ENCODE results near the gene CAMK1.
A peak's percentile ranks its signal among the peaks of the same experiment; 100 is the strongest.

CAMK1 gene

DNA sequence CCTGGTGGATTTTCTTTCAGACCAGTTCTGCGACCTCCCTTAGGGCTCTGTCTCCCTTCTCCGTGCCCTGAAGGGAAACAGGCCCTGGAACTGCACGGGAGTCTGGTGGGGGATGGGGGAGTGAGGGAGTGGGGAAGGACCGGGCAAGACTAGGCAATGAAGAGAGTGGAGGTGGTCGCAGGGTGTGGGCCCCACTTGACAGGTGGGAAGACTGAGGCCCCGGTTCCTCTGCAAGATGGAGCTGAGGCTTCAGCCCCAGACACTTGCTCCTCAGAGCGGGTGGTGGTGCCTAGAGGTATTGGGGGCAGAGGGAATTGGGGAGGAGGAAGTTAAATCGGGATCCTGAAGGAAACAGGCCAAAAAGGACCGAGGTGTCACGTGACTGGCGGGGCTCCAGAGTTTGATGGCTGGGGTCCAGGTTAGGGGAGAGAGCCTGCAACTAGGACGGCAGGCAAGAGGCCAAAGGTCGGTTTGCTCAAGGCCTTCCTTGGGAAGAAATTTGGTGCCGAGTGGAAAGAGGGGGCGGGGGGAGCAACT lies 597 bp upstream of the CAMK1 start:
- DNase-seq, result no peak

- no peak for DNase-seq
Measured at GRCh38 chr3:9769012-9769411, 735 bp downstream of the CAMK1 start.

- DNase-seq, result no peak
Measured at GRCh38 chr3:9768141-9768775, 1.5 kb downstream of the CAMK1 start.

DNA sequence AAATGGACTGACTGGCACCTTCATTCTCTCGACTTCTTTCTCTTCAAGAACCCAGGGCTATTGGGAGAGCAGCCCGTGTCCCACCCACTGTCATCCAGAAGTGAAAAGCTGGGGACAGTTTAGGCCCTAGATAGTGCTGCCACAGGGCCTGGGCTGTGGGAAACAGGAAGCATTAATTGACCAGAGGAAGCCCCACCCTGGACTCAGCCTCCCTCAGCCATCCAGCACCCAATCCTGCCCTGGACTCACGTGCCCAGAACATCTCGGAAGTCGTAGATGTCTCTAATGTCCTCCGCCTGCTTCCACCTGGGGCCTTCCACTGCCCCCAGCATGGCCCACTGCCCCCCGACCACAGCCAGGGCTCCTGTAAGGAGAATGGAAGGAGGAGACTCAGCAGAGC lies 2.3 kb downstream of the CAMK1 start:
- no peak for DNase-seq

- DNase-seq, result no peak
Measured at GRCh38 chr3:9765865-9766264, 3.9 kb downstream of the CAMK1 start.

DNA sequence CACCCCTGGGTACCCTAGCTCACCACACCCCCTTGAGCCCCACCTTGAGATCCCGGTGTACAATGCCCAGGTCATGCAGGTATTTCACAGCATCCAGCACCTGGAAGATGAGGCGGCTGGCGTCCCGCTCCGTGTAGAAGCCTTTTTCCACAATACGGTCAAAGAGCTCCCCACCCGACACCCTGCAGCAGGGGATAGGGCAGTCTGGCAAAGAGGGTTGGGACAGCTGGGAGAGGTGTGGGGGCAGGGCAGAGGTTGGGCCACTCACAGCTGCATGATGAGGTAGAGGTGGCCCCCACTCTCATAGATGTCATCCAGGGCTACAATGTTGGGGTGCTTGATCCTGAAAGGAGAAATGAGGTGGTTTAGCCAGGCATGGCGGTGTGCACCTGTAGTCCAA lies 6.9 kb downstream of the CAMK1 start:
- DNase-seq, result no peak

DNA sequence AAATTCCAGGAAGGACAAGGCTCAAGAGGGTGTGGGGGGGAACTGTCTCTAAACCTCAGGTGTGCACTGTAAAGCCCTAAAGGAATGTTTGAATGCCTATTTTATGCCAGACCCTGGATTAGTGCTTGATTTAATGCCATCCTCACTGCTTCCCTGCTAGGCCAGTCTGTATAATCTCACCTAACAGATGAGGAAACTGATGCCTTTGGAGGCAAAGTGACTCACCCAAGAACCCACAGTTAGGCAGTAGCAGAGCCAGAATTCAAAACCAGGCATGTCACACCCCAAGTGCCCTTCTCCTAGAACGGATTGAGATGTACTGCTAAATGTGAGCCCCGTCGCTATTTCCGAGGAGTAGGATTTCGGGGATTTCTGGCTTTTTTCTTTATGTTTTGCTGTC lies 7.8 kb downstream of the CAMK1 start:
- DNase-seq, result no peak

DNA sequence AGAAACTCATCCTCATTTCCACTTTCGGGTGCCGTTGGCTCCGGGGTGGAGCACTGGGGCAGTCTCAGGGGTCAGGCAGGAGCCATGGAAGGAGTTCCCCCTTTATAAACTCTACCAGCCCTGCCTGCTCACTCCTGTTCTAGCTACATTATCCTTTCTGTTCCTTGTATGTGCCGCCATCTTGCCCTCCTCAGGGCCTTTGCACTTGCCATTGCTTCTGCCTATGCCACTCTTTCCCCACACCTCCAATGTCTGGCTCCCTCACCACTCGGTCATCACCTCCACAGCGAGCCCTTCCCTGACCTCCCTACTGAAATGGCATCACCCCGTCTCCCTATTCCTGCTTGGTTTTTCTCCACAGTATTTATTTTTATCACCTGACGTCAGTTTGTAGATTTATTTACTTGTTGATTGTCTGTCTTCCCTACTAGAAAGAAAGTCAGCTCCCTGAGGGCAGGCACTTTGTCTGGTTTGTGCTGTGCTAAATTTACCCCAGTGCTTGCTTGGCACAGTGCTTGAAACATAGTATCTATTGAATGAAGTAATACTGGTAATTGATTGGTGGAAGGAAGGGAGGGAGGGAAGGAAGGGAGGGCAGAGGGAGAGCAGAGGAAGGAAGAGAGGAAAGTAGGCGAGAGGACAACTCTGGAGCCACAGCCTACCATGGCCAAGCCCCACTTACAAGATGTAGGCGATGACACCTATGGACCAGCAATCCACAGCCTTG lies 8.8 kb downstream of the CAMK1 start:
- no peak for DNase-seq

DNA sequence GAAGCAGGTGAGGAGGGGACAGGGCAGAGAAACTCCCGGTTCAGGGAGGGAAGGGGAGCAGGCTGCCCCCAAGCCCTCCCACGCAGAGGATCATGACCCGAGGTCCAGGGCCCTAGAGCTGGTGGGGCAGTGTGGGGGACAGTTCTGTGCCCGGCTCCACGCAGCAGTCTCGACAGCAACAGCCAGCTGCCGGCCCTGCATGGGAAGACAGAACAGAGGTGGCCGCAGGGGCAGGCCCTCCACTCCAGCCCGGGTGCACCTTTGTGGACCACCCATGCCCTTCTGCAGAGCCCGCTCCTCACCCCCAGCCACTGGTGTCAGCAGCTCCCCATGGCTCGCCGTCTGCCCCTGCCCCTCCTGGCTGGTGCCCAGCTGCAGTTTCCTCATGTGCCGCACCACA lies 12.3 kb downstream of the CAMK1 start:
- no peak for DNase-seq

GRCh38 chr3:9754678-9755077 lies 15.1 kb downstream of the CAMK1 start:
- no peak for DNase-seq

- no peak for DNase-seq
Measured at GRCh38 chr3:9750556-9751411, 19.0 kb downstream of the CAMK1 start.

DNA sequence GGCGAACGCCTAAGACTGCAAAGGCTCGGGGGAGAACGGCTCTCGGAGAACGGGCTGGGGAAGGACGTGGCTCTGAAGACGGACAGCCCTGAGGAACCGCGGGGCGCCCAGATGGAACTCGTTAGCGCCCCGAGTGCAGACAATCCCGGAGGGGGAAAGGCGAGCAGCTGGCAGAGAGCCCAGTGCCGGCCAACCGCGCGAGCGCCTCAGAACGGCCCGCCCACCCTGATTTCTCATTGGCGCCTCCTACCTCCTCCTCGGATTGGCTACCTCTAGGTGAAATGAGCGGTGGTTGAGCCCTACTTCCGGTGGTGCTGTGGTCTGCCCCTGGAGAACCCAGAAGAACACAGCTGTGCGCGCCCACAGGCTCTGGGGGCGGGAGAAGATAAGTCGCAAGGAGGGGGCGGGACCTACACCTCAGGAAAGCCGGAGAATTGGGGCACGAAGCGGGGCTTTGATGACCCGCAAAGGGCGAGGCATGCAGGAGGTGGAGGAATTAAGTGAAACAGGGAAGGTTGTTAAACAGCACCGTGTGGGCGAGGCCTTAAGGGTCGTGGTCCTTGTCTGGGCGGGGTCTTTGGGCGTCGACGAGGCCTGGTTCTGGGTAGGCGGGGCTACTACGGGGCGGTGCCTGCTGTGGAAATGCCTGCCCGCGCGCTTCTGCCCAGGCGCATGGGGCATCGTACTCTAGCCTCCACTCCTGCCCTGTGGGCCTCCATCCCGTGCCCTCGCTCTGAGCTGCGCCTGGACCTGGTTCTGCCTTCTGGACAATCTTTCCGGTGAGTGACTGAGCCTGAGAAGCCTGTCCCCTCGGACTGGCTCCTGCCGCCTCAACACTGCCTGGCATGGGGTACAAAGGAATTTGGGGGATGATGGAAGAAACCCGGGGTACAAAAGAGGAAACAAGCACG lies 19.8 kb downstream of the CAMK1 start, which contains the start of gene OGG1:
TSS of gene OGG1 (plus strand) at position 308 of the 911 bp plus-strand sequence. CDS start at position 643, 335 bp downstream.
- peak; percentile 93 for DNase-seq

DNA sequence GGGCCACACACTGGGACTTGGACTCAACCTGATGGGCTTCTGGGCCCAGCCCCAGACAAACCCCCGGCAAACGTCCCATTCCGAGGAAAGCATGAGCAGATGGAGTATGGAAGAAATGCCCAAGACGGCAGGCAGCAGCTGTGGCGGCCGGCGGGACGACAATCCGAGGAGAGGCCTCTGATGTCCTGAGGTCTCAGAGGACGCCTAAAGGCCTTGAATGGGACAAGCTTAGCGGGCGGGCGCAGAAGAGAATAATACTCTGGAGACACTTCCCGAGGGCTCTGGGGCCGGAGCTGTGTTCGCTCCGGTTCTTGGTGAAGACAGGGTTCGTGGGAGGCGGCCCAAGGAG lies 20.5 kb downstream of the CAMK1 start:
- peak; percentile 35 for DNase-seq

GRCh38 chr3:9748031-9748430 lies 21.7 kb downstream of the CAMK1 start:
- DNase-seq, result no peak

GRCh38 chr3:9747267-9747666 lies 22.5 kb downstream of the CAMK1 start:
- DNase-seq, result no peak

DNA sequence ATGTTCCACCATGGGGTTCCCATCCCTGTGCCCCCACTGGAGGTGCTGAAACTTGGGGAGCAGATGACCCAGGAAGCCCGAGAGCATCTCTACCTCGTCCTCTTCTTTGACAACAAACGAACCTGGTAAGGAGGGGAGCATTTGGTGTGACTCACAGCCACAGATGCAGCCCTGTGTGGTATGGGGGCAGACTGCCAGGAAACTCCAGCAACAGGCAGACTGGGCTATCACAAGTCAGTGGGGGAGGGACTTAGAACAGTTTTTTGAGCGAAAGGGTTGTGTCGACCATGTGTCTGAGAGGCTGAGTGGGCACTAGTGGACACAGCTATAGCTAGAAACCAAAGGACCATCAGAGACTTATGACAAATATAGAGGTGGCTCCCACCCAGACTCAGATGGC lies 23.4 kb downstream of the CAMK1 start:
- no peak for DNase-seq

DNA sequence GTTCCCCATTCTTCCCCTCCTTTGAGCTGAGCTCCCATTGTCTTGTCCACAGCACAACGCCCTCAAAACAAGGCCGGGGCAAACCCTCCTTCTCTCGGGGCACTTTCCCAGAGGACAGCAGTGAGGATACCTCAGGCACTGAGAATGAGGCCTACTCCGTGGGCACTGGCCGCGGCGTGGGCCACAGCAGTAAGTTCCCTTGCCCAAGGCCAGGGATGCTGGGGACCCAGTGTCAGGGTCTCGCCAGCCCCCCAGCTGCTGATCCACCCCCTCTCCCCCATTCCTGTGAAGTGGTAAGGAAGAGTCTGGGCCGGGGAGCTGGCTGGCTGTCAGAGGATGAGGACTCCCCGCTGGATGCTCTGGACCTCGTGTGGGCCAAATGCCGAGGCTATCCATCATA lies 24.2 kb downstream of the CAMK1 start:
- DNase-seq, result no peak

GRCh38 chr3:9744162-9744561 lies 25.6 kb downstream of the CAMK1 start:
- DNase-seq, result no peak

GRCh38 chr3:9743548-9743947 lies 26.2 kb downstream of the CAMK1 start:
- DNase-seq, result no peak

GRCh38 chr3:9742560-9742959 lies 27.2 kb downstream of the CAMK1 start:
- DNase-seq, result no peak

GRCh38 chr3:9739181-9739580 lies 30.6 kb downstream of the CAMK1 start:
- no peak for DNase-seq

DNA sequence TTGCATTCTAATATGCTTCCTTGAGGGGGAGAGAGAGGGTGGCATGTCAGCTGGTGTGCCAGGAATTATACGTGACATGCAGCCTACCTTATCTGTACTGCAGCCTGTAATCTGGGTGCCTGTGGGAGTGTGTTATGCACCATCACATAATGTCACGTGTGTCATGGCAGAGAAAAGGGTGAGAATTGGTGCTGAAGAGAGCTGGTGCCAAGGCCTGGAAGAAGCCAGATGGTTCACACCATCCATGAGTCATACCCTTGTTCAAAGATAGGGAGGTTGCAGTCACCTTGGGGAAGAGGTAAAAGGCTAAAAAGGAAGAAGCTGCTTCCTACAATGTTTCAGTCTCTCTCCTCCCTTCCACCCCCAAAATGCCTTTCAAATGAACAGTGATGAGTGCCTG lies 32.9 kb downstream of the CAMK1 start:
- no peak for DNase-seq

- DNase-seq, result no peak
Measured at GRCh38 chr3:9732740-9733115, 37.0 kb downstream of the CAMK1 start.
